Measurements from ENCODE around the gene RNU5B-1.

RNU5B-1 gene

DNA sequence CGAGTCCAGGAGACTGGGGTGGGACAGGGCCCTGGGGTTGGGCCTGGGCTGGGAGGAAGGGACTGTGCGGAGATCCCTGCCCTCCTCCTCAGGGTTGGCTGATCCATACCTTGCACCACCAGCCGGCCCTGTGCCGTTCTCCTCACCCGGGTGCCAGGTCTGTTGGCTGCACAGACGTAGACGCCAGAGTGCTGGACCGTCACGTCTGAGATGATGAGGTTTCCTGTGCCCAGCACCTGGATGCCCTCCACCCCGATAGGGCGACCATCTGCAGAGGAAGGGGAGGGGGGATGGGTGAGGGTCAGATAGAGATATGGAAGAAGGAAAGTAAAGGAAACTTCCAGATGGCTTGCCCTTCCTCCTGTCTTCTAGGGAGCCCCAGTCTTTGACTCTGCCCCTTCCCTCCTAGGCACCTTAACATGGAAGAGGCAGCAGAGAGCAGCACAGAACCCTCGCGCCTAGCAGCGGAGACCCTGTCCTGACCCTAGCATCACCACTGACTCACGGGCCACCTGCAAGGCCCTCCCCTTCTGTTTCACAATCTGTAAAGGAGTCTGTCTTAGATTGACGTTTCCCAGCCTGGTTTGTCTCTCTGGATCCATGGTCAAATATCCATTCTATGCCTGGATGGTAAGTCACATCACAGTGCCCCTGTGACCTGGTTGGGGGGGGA is 28.8 kb downstream of the RNU5B-1 start:
- Histone ChIP-seq H3K36me3 (no peaks in the 10 kb centered on the region), H3K27ac (no peak overlapping the region), H3K4me2 (peak overlapping the region; percentile 66), H4K20me1 (no peaks in the 10 kb centered on the region; the same call in 1 of the 2 replicates), H3K4me3 (no peak overlapping the region), H3K9ac (no peak overlapping the region), H3K4me1 (peaks cover 66% of the 10 kb centered on the region), H3K27me3 (no peaks in the 10 kb centered on the region), H3K9me3 (no peaks in the 10 kb centered on the region)
- TF ChIP-seq Cebpa-rat (IDR thresholded peaks at IDR 0.05), result no peak

DNA sequence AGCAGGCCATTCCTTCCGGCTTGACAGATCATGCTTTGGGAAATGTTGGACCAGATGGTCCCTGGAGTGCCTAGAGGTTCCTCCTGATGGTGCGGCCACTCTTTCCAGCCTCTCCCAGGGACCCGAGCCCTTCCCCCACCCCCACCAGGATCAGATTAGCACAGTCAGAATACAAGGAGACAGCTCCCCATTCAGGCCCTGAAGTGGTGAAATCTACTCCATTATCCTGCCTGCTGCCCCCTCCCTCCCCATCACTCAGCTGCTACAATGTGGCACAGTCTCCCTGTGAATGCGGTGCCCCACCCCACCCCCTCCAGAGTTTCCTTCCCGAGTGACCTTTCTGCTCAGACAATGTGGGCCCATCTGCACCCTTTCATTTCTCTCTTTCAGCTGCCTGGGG is 29.4 kb downstream of the RNU5B-1 start:
- Histone ChIP-seq H3K27ac (no peak overlapping the region), H3K4me3 (no peak overlapping the region), H3K36me3 (no peaks in the 10 kb centered on the region), H3K4me2 (peak overlapping the region; percentile 66), H4K20me1 (no peaks in the 10 kb centered on the region; the same call in 1 of the 2 replicates), H3K27me3 (no peaks in the 10 kb centered on the region), H3K9me3 (no peaks in the 10 kb centered on the region), H3K4me1 (peaks cover 66% of the 10 kb centered on the region), H3K9ac (no peak overlapping the region)
- no peak for TF ChIP-seq Cebpa-rat (IDR thresholded peaks at IDR 0.05)

GRCh38 chr15:65334586-65335231 is 30.2 kb downstream of the RNU5B-1 start:
- Histone ChIP-seq H3K4me2 (peak overlapping the region; percentile 66), H4K20me1 (no peaks in the 10 kb centered on the region; the same call in 1 of the 2 replicates), H3K27ac (no peak overlapping the region), H3K4me3 (no peak overlapping the region), H3K9ac (no peak overlapping the region), H3K4me1 (peaks cover 70% of the 10 kb centered on the region), H3K9me3 (no peaks in the 10 kb centered on the region), H3K36me3 (no peaks in the 10 kb centered on the region), H3K27me3 (no peaks in the 10 kb centered on the region)
- no peak for TF ChIP-seq Cebpa-rat (IDR thresholded peaks at IDR 0.05)

DNA sequence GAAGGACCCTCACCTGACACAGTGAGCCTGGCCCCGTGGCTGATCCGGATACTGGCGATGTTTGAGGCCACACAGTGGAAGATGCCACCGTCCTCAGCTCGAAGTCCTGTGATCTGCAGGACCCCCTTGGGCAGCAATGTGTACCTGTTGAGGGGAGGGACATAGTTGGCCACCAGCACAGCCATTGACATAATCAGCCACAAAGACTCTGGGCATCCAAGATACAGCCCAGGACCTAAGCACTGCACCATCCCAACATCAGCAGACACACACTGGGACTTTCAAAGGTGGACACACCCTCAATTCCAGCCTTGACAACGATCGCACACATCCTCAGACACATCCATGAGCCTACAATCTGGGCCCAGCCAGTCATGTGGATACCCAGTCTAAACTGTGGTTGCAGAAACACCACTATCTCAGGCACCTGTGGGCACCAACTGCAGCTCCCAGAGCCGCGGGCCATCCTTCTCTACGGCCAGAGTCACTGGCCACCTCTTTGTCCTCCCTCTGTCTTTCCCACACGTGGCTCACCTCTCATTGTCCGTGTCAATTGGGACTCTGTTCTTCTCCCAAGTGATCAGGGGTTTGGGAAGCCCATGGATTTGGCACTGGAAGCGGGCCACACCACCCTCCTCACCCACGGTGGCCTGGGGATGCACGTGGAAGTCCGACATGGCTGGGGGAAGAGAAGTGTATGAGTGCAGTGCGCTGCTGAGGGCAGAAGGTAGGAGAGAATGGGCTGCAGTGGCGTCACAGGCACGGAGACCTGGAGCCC is 31.0 kb downstream of the RNU5B-1 start:
- H3K9me3 ChIP-seq, result no peaks in the 10 kb centered on the region
- H3K36me3 ChIP-seq, result no peaks in the 10 kb centered on the region
- H3K27ac ChIP-seq, result no peak overlapping the region
- H4K20me1 ChIP-seq, result no peaks in the 10 kb centered on the region; the same call in 1 of the 2 replicates
- H3K4me1 ChIP-seq, result peaks cover 74% of the 10 kb centered on the region
- no peak overlapping the region for H3K9ac ChIP-seq
- no peaks in the 10 kb centered on the region for H3K27me3 ChIP-seq
- no peak overlapping the region for H3K4me3 ChIP-seq
- TF ChIP-seq Cebpa-rat (IDR thresholded peaks at IDR 0.05), result no peak
- peak overlapping the region; percentile 66; the same call in 1 of the 2 replicates for H3K4me2 ChIP-seq

- H3K4me1 ChIP-seq, result peaks cover 68% of the 10 kb centered on the region
- peak overlapping the region; percentile 40 for H3K4me3 ChIP-seq
- no peaks in the 10 kb centered on the region for H3K36me3 ChIP-seq
- no peaks in the 10 kb centered on the region for H4K20me1 ChIP-seq
- H3K9ac ChIP-seq, result no peak overlapping the region
- H3K4me2 ChIP-seq, result peak overlapping the region; percentile 87
- no peak overlapping the region for H3K27ac ChIP-seq
- TF ChIP-seq Cebpa-rat (IDR thresholded peaks at IDR 0.05), result no peak
- H3K27me3 ChIP-seq, result no peaks in the 10 kb centered on the region
- H3K9me3 ChIP-seq, result no peaks in the 10 kb centered on the region
Measured at GRCh38 chr15:65336493-65337435, 32.3 kb downstream of the RNU5B-1 start.

GRCh38 chr15:65337436-65338070 is 33.1 kb downstream of the RNU5B-1 start:
- Histone ChIP-seq H4K20me1 (no peaks in the 10 kb centered on the region), H3K27me3 (no peaks in the 10 kb centered on the region), H3K27ac (no peak overlapping the region), H3K4me2 (peak overlapping the region; percentile 87), H3K36me3 (no peaks in the 10 kb centered on the region), H3K9me3 (no peaks in the 10 kb centered on the region), H3K4me3 (peak overlapping the region; percentile 40), H3K4me1 (peaks cover 64% of the 10 kb centered on the region), H3K9ac (no peak overlapping the region)
- TF ChIP-seq Cebpa-rat (IDR thresholded peaks at IDR 0.05), result no peak

DNA sequence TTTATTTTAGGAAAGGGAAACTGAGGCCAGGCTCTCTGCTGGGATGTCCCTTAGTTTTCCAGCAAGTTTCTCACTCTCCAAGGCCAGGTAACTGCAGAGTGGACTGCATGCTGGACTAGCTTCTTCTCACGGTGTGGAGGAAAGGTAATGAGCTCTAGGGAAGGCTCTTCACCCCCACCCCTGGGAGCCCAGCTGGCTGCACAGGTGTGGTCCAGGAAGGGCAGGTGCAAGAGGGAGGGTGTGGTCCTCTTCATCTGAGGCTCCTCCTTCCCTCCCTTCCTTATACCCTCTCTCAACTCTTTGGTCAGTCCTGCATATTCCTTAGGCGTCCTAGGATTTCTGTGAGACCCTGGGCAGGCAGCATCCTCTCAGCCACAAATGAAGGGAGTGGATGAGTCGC is 33.9 kb downstream of the RNU5B-1 start:
- Histone ChIP-seq H3K4me3 (no peak overlapping the region), H3K9ac (no peak overlapping the region), H3K4me1 (peaks cover 56% of the 10 kb centered on the region), H3K27ac (no peak overlapping the region), H3K27me3 (no peaks in the 10 kb centered on the region), H3K4me2 (peak overlapping the region; percentile 87), H3K9me3 (no peaks in the 10 kb centered on the region), H4K20me1 (no peaks in the 10 kb centered on the region), H3K36me3 (no peaks in the 10 kb centered on the region)
- TF ChIP-seq Cebpa-rat (IDR thresholded peaks at IDR 0.05), result no peak

GRCh38 chr15:65338823-65339222 is 34.3 kb downstream of the RNU5B-1 start:
- no peaks in the 10 kb centered on the region for H4K20me1 ChIP-seq
- no peaks in the 10 kb centered on the region for H3K27me3 ChIP-seq
- H3K4me1 ChIP-seq, result peaks cover 51% of the 10 kb centered on the region
- H3K4me2 ChIP-seq, result peak overlapping the region; percentile 87
- no peak overlapping the region for H3K9ac ChIP-seq
- no peak overlapping the region for H3K27ac ChIP-seq
- H3K9me3 ChIP-seq, result no peaks in the 10 kb centered on the region
- no peaks in the 10 kb centered on the region for H3K36me3 ChIP-seq
- no peak overlapping the region for H3K4me3 ChIP-seq
- no peak for TF ChIP-seq Cebpa-rat (IDR thresholded peaks at IDR 0.05)

- peaks cover 45% of the 10 kb centered on the region for H3K4me1 ChIP-seq
- no peaks in the 10 kb centered on the region for H3K9me3 ChIP-seq
- no peak overlapping the region for H3K4me3 ChIP-seq
- no peaks in the 10 kb centered on the region for H3K36me3 ChIP-seq
- peak overlapping the region; percentile 54 for H3K4me2 ChIP-seq
- H3K27ac ChIP-seq, result no peak overlapping the region
- no peak overlapping the region for H3K9ac ChIP-seq
- H4K20me1 ChIP-seq, result no peaks in the 10 kb centered on the region
- no peaks in the 10 kb centered on the region for H3K27me3 ChIP-seq
- no peak for TF ChIP-seq Cebpa-rat (IDR thresholded peaks at IDR 0.05)
Measured at GRCh38 chr15:65339416-65339815, 34.9 kb downstream of the RNU5B-1 start.
